Adrenal gland (tissue), 5 donors: ENCODE measurements around the gene MAPKBP1.

Source experiments
- POLR2A ChIP-seq, 2 donors: fragments of 450-650 bp; IDR thresholded peaks; one replicate each; pipeline ENCODE4 v1.6.1; 2017; ENCODE audit warnings: antibody characterized with exemption in 2 of 2, mild to moderate bottlenecking in 2 of 2, moderate library complexity in 1 of 2
- TF ChIP-seq, protein P1 (sequence below), 6 experiments: fragments of 450-650 bp in 4 of 6; fragments of 200-600 bp in 2 of 6; sonication (generic) in 1 of 6; IDR thresholded peaks; 1 replicate in 5 of 6; 2 replicates in 1 of 6; pipeline versions ENCODE4 v1.5.1 to v1.8.0; 2016 to 2021; ENCODE audit warnings: antibody characterized with exemption in 6 of 6, mild to moderate bottlenecking in 2 of 6, moderate library complexity in 1 of 6
- donor health status: DM: no; HTN: no; CAD: no.

GRCh38 chr15:41822957-41823356 is 48.7 kb downstream of the MAPKBP1 start:
- TF ChIP-seq, protein P1, sequence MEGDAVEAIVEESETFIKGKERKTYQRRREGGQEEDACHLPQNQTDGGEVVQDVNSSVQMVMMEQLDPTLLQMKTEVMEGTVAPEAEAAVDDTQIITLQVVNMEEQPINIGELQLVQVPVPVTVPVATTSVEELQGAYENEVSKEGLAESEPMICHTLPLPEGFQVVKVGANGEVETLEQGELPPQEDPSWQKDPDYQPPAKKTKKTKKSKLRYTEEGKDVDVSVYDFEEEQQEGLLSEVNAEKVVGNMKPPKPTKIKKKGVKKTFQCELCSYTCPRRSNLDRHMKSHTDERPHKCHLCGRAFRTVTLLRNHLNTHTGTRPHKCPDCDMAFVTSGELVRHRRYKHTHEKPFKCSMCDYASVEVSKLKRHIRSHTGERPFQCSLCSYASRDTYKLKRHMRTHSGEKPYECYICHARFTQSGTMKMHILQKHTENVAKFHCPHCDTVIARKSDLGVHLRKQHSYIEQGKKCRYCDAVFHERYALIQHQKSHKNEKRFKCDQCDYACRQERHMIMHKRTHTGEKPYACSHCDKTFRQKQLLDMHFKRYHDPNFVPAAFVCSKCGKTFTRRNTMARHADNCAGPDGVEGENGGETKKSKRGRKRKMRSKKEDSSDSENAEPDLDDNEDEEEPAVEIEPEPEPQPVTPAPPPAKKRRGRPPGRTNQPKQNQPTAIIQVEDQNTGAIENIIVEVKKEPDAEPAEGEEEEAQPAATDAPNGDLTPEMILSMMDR (IDR thresholded peaks at IDR 0.05), result no peak
- TF ChIP-seq POLR2A (IDR thresholded peaks at IDR 0.05), result no peak
